B cell (primary cell): ENCODE measurements around the gene TSTD1.

ENCODE experiments used
- EZH2 ChIP-seq: IDR thresholded peaks from 2 replicates; pipeline ENCODE4 v1.6.1; 2012; ENCODE audit warnings: borderline replicate concordance, low read depth, mild to moderate bottlenecking, moderate library complexity, low read length; ENCODE audit not compliant: insufficient read depth, poor library complexity, severe bottlenecking
- TF ChIP-seq, protein P1 (sequence below): fragments of 200-600 bp; IDR thresholded peaks from one replicate; pipeline ENCODE4 v1.8.0; 2022; ENCODE audit warnings: antibody characterized with exemption, mild to moderate bottlenecking

DNA sequence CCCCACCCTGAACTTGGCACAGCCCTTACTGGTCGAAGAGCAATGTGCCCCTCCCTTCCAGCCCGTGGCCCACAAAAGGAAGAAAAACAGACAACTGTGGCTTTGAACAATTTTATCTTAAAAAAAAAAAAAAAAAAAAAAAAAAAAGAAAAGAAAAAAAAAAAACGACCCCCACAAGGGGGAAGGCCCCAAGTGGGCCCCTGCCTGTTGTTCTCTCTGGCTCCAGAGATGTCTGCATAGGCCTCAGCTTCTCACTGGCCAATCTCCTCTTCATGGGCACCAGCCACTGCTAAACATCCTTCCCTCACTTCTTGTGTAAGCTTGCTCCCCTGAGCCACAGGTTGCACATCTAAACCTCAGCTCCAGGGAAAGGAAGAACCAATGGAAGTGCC, 386 bp upstream of the TSTD1 start:
- TF ChIP-seq, protein P1, sequence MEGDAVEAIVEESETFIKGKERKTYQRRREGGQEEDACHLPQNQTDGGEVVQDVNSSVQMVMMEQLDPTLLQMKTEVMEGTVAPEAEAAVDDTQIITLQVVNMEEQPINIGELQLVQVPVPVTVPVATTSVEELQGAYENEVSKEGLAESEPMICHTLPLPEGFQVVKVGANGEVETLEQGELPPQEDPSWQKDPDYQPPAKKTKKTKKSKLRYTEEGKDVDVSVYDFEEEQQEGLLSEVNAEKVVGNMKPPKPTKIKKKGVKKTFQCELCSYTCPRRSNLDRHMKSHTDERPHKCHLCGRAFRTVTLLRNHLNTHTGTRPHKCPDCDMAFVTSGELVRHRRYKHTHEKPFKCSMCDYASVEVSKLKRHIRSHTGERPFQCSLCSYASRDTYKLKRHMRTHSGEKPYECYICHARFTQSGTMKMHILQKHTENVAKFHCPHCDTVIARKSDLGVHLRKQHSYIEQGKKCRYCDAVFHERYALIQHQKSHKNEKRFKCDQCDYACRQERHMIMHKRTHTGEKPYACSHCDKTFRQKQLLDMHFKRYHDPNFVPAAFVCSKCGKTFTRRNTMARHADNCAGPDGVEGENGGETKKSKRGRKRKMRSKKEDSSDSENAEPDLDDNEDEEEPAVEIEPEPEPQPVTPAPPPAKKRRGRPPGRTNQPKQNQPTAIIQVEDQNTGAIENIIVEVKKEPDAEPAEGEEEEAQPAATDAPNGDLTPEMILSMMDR, result no peak
- TF ChIP-seq EZH2, result no peak
